Stimulated activated CD8-positive, alpha-beta memory T cell treated with anti-CD3 and anti-CD28 coated beads, Interleukin-2, amount 100 ng/mL, for 1 hour (primary cell): ENCODE results near the gene ZNF385B.

Experiments used
- DNase-seq, 2 donors: peaks; one replicate each; pipeline ENCODE4 v3.0.0-alpha.2; 2020; ENCODE audit warnings: low read depth in 2 of 2

The ZNF385B gene

DNA sequence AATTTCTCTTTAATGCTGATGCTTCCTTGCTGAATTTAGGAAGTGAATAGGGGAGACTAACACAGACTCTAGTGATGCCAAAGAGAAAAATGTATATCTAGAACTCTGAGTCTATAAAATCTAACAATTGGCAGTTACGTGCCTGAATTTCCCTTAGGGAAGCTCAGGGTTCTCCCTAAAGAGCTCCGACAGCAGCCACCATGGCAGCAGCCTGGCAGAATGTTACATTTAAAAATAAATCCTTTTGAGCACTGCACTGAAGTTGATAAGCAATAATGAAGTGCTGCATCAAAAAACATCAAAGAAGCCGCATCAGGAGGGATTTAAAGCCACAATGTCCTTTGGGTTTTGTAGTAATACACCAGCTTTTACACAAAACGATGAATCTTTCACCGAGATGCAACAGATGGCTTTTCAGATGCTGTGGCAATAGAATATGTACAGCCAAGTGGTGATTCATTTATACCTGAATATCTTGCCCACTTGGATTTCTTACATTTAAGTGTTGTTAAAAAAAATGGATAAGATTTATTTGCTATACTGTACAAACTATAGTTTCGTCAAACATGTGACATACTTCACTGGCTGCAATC is 305.6 kb downstream of the ZNF385B start:
- no peak for DNase-seq

DNA sequence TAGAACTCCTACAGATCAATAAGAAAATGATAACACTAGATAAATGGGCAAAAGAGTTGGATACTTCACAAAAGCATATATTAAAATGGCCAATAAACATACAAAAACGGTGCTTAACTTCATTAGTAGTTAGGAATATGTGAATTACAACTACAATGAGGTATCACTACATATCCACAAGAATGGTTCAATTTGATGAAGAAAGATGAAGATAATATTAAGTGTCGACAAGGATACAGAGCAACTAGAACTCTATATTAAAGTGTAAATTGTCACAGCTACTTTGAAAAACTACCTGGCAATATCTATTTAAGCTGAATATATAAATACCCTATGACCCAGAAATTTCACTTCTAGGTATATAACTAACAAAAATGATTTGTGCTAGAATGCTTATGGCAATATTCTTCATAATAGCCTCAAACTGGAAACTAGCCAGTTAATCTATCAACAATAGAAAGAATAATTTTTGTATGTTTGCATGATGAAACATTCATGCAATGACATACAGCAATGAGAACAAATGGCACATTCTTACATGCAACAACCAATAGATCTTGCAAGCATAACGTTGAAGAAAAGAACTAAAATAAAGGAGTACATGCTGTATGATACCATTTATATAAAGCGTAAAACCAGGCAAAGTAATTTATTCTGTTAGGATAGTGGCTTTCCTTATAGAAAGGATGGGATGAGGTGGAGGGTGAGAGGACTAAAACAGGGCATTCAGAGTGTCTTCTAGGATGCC is 306.6 kb downstream of the ZNF385B start:
- no peak for DNase-seq

DNA sequence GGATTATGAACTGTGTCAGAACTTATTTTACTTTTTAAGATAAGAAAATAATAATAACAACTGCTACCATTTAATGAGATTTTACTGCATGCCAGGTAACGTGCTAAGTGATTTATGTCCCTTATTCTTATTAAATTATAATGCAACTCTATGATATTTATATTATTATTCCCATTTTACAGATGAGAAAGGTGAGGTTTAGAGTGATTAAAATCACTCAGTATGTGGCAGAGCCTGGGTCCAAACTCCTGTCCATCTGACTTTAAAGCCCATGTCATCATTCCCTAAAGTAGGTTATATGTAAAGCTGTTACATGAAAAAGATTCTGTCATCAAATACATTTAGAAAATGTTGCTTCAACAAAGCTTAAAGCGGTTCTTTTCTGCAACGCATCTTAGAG is 308.0 kb downstream of the ZNF385B start:
- DNase-seq = no peak

DNA sequence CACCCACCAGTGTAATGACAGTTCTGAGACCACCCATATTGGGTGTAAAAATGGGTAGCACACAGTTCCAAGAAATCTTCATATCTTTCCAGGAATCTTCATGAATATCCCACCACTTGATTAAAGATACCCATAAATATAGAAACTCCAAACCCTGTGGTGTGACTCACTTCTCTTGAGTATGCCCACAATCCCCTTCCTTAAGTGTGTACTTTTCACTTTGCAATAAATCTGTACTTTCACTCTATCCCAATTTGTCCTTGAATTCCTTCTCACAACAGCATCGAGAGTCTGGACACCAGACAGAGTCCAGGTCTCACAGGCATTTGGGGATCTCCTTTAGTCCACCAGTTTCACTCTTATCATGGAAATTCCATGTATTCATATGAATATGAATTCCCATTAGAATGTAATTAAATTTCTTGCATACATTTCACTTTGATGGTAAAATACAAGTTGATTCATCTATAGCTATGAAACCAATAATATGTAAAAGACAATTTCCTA is 309.8 kb downstream of the ZNF385B start:
- no peak for DNase-seq

DNA sequence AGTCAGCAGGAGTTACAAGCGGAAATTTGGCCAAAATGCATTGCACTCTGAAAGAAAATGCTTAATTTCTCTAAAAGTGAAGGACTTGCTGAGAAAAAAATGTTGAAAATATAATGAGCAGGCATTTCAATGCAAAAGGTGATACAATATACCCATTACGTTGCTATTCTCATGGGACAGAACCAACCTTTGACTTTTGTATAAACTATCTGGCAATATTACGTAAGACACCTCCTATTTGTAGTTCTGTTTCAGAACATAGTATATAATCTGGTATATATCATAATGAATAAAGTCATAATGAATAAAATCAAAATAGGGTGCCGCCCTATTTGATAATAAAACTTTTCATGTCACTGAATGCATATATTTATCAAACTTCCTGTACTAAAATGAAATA is 310.6 kb downstream of the ZNF385B start:
- no peak for DNase-seq

DNA sequence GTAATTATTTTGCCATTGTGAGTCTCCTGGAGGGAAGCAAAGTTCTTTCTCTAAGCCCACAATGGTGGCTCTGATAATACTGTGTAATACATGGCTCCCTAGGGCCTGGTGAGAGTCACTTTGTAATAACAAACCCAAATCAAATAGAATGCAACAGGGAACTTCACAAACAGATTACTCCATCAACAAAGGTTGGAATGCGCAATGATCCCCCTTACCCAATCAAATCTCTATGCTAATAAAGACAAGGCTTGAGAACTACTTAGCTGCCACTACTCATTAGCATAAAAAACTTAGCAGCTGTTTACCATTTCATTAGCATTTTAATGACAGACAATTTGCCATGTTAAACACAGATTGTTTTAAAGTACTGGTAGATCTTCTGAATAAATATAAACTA is 311.2 kb downstream of the ZNF385B start:
- DNase-seq = no peak

DNA sequence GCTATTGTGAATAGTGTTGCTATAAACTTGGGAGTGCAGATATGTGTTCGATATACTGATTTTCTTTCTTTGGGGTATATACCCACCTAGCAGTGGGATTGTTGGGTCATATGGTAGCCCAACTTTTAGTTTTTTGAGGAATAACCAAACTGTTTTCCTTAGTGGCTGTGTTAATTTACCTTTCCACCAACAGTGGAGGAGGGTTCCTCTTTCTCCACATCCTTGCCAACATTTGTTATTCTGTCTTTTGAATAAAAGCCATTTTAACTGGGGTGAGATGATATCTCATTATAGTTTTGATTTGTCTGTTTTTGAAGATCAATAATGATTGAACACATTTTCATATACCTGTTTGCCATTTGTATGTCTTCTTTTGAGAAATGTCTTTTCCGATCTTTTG is 314.8 kb downstream of the ZNF385B start:
- no peak for DNase-seq

DNA sequence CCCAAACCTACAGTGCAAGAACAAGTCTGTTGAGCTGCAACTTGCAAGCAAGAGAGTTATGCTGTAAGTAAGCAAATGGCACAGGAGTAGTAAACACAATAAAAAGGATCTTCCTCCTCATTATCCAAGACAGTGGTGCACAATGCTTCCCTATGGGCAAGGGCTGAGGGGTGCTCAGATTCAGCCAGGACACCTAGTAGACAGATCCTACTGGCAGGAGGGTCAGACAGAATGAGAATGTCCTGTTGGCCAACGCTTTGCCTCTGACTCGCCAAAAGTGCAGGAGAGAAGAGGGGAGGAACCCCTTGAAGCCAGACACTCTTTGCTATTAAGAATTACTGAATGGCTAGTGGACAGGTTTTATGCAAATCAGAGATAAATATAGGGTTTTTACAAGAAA is 316.4 kb downstream of the ZNF385B start:
- DNase-seq = no peak

DNA sequence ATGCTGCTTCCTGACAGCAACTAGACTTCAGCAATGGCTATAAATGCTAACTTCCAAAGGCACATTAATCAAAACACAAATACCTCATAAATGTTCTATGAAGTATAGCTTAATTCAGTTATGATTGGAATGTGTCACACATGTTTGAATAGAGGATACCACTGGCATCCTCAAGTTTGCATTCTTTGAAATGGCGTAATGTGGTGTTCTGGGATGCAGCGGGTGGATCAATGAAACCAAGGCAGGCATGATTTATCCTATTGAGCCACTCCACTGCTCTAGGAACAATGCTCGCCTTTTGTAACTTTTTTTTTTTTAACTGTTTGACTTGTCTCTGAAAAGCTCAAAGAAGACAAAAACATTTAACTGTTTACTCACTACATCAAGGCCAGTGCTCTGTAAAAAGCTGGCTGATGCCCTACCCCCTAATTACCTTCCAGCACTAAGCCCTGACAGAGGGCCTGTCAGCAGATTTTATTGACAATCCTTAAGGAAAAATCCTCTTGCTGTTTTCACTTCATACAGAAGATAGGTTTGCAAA is 318.0 kb downstream of the ZNF385B start:
- DNase-seq = no peak

DNA sequence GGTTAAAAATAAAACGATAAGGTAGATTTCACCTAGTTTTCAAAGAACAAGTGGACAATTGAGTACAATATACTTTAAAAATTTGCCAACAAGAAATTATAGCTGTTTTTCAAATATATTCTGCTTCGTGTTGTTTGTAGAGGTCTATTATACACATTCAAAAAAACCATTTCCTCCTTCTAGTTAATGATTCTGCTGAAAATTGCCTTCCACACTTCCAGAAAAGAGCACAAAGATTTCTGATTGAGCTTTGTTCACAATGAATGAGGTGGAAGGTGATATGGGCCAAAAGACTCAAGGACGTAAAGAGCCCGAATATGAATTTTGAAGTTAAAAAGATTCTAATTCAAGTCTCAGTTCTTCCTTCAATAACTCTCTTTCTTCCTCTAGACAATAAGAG is 319.8 kb downstream of the ZNF385B start:
- no peak for DNase-seq

DNA sequence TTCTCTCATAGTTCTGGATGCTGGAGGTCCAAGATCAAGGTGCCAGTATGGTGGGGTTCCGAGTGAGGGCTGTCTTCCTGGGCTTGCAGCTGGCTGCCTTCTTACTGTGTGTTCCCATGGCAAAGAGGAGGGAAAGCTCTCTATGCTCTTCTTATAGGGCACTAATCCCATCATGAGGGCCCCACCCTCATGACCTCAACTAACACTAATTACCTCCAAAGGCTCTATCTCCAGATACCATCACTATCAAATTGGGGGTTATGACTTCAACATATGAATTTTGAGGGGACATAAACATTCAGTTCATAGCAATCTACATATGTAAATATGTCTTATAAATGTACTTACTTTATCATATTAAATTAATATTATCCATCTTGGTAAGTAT is 322.3 kb downstream of the ZNF385B start:
- no peak for DNase-seq

DNA sequence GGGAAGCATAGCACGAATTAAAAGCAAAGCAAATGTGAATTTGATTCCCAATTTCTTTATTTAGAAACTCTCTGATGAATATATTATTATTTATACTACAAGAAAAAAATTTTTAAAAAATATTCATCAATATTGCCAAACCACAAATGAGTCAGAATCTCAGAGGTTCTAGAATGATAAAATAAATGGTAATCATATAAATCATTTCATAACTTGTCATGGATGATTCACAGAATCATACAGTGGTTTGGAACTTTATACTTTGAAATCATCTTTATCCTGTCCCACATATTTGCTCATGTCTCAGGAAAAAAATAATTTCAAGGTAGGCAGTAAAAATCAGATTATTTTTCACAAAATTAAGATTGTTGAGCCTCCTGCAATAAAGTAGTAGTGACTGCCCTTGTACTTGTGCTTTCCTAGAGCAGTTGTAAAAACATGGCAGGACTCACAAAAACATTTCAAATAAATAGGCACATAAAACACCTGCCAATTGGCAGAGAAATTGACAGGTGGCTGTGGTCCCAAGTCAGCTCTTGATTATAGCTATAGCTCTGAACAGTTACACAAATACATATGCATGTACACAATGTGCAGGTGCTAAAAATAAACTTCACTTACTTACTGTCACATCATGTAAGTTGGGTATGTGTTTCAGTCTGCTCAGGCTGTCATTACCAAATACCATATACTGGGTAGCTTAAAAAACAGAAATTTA is 322.8 kb downstream of the ZNF385B start:
- no peak for DNase-seq

DNA sequence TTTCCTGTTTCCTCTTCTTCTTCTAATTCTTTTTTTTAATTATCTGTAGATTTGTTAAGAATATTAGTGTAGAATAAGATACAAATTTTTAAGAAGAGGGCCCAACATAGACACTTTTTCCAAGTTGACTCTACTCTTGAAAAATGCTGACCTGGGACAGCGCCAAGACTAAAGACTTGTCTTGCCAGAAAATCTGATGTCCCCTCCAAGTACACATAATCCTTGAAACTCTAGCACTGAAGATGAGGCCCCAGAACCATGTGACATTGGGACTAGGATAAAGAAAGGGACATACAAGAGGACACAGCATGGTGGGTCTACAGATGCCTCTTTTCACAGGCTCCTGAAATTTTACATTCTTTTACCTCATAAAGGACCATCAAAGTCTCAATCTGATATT is 325.2 kb downstream of the ZNF385B start:
- DNase-seq = no peak

DNA sequence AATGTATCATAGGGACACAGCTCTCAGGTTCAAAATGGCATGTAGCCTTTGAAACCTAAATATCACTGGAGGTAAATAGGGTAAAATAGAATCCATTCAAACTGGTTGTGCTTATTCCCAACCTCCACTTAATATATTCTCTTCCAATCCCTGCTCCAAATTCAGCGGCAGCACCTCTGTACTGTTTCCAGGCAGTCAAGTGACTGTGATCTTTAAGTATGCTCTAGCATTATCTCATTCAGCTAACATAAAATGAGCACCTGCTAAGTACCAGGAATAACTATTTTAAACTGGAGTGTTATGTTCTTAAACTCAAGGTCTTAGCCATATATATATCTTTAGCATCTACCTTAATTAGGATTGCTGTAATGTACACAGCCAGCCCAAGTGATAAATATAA is 327.5 kb downstream of the ZNF385B start:
- no peak for DNase-seq

DNA sequence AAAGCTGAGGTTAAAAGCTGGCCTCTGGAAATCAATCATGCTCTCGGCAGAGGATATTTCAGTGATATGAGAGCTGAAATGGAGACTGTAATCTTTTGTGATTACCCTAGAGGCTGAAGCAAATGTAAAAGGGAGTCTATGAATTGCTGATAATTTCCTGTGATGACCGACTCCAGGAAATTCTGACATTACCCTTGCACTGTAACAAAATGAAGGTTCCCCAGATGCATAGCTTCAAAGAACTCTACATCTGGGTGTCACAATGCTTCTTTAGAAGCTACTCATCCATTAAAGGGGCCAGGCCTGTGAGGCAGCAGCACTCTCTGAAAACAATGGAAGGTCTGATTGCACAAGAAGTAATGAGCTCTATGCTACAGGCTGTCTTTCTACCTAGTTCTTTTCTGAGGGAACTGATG is 328.5 kb downstream of the ZNF385B start:
- DNase-seq = no peak

DNA sequence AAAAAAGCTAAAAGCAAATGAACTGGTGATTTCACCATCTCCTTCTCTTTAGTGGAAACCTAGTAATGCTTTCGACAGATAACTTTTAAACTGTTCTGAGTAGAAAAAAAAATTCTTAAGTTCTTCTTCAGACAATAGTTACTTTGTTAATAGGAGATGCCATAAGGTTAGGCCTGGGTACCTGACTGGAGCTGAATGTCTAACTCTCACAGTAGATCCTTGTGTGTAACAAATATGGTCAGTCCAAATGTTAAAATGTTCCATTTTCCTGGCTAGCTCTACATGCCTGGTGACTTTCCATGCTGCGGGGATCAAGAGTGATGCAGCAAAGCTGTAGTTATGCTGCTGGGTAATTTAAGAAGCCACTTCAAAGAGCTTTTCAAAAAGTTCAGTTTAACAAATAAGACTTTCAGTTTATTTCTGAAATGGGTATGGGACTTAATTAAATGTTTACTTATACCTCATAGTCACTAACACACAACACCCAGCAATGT is 332.8 kb downstream of the ZNF385B start:
- no peak for DNase-seq

DNA sequence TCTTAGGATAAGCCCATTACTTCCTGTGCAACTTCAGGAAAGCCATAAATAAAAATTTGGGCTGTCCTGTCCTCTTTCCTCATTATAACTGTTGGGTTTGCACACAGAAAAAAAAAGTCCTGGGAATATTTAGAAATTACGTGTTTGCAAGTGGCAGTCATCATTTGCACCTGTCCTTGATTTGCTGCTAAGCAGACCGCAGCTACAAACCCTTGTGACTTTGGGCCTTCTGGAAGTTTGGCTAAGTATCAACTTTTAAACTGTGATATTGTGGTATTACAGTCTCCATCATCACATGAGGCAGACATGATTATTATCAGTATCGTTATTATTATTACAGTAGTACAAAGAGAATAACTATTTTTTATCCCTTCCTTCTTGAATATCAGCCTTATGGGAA is 336.1 kb downstream of the ZNF385B start:
- DNase-seq = no peak

DNA sequence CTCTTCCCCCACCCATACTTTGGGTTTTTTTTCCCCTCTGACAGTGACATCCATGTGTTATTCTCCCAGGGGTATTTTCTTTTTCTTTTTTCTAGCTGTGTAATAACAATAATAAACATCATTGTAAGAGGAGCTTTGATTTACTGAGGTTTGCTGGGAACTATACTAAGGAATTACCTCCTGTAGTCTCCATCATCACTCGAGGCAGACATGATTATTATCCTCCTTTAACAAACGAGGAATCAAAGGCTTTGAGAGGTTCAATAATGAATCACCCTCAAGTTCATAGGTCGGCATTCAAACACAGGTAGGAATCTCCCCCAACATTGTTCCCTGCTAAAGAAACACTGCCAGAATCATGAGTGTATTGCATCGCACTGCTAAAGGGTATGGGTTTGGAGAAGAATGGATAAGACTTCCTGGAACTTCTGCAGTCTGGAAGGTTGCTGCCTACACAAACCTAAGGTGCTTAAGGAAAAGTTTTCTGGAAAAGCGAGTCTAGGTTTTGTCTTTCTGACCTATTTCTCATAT is 336.5 kb downstream of the ZNF385B start:
- DNase-seq = no peak

DNA sequence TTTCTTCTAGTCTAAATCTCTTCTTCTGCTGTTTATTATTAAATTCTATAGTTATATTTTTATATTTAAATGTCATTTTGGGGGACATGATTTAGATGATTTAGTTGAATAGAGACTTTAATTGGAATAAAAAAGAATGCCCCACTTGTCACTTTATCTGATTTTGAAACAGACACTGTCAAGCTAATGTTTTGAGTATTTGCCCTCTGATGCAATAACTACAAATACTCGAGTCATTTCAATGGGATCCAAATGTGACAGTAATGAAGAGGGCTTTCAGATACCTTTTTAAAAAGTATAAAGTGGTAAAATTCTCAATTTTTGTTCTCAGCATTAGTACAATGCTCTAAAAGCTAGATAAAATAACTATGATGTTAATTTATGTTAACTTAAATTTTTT is 339.5 kb downstream of the ZNF385B start:
- DNase-seq = no peak

DNA sequence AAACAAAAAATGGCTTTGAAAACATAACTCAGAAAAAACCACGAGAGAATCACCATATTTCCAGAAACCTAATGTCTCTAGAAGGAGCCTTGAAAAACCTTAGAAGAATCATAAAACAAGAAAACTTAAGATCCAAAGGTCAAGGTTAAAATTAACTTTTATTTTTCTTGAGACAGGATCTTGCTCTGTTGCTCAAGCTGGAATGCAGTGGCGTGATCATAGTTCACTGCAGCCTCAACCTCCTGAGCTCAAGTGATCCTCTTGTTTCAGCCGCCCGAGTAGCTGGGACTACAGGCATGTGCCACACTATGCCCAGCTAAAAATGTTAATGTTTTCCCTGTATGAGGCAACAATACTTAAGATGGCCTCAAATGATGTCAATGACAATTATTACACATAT is 342.6 kb downstream of the ZNF385B start:
- DNase-seq = no peak

DNA sequence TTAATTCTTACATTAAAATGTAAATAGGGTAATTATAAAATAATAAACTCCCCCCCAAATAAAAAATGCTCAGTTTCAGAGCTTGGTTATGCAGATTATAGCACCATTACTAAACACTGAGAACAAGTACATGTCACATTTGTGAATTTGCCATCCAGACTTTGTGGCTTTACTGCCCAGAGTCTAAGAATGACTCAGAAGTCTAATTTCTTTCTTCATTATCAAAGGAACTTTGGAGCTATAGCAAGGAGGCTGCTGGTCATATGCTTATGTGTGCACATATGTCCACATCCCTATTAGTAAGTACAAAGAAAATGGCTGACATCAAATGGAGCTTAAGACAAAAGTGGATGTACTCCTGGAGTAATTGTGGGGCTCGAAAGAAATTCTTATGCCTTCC is 348.2 kb downstream of the ZNF385B start:
- DNase-seq = no peak
